HL-60 (cell line): ENCODE results near the gene CCDC187.

Source experiments
- CTCF ChIP-seq: IDR thresholded peaks from one replicate; pipeline ENCODE4 v1.5.1; 2011; ENCODE audit warnings: low read length, control low read depth, inconsistent platforms; ENCODE audit not compliant: insufficient read depth
- GABPA ChIP-seq: IDR thresholded peaks from 2 replicates; pipeline ENCODE4 v1.6.1; 2012; ENCODE audit warnings: low read depth
- POLR2AphosphoS5 ChIP-seq: IDR thresholded peaks from 2 replicates; pipeline ENCODE4 v1.6.1; 2012; ENCODE audit warnings: low read depth
- SPI1 ChIP-seq: IDR thresholded peaks from 2 replicates; pipeline ENCODE4 v1.6.1; 2012; ENCODE audit warnings: low read depth, mild to moderate bottlenecking, borderline replicate concordance
- TF ChIP-seq, protein P1 (sequence below): IDR thresholded peaks from 2 replicates; pipeline ENCODE4 v1.6.1; 2012; ENCODE audit warnings: low read depth; ENCODE audit not compliant: insufficient replicate concordance

DNA sequence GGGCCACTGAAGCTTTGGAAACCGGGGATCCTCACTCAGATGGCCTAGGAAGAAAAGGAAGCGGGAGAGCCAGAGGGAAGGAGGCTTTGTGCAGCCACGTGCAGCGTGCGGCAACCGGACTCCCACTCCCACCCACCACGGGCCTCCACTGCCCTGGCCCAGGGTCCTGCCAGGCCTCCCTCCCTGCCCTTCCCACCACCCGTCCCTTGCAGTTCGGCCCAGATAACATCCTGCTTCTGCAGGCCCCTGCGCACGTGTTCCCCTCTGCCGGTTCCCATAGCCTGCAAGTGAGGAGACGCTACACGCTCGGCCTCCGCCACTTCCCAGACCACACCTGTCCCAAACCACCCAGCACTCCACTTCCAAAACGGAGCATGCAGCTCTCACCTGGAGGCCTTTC, 94.7 kb downstream of the CCDC187 start:
- TF ChIP-seq CTCF (no peak), POLR2AphosphoS5 (no peak), GABPA (no peak), SPI1 (no peak)
- TF ChIP-seq, protein P1, sequence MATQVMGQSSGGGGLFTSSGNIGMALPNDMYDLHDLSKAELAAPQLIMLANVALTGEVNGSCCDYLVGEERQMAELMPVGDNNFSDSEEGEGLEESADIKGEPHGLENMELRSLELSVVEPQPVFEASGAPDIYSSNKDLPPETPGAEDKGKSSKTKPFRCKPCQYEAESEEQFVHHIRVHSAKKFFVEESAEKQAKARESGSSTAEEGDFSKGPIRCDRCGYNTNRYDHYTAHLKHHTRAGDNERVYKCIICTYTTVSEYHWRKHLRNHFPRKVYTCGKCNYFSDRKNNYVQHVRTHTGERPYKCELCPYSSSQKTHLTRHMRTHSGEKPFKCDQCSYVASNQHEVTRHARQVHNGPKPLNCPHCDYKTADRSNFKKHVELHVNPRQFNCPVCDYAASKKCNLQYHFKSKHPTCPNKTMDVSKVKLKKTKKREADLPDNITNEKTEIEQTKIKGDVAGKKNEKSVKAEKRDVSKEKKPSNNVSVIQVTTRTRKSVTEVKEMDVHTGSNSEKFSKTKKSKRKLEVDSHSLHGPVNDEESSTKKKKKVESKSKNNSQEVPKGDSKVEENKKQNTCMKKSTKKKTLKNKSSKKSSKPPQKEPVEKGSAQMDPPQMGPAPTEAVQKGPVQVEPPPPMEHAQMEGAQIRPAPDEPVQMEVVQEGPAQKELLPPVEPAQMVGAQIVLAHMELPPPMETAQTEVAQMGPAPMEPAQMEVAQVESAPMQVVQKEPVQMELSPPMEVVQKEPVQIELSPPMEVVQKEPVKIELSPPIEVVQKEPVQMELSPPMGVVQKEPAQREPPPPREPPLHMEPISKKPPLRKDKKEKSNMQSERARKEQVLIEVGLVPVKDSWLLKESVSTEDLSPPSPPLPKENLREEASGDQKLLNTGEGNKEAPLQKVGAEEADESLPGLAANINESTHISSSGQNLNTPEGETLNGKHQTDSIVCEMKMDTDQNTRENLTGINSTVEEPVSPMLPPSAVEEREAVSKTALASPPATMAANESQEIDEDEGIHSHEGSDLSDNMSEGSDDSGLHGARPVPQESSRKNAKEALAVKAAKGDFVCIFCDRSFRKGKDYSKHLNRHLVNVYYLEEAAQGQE = no peak
